Smooth muscle cell (in vitro differentiated cells): Measurements from ENCODE around the gene CGNL1. TPM values are rescaled to one million over a fixed set of nuclear protein-coding genes. Genes with fewer than 3 reads are reported as not detected.

ENCODE experiments used
- DNase-seq: peaks from one replicate; lab custom pipeline; 2025; ENCODE audit not compliant: unreplicated experiment; lab: John Stamatoyannopoulos, UW
- H2AFZ ChIP-seq: fragments of 200-600 bp; sonication (generic); 2 replicates; pipeline ENCODE4 v1.6.0; 2016; ENCODE audit warnings: antibody characterized with exemption, low read depth, mild to moderate bottlenecking
- H3F3A ChIP-seq: fragments of 200-600 bp; sonication (generic); 2 replicates; pipeline ENCODE4 v1.6.0; 2017; ENCODE audit warnings: antibody characterized with exemption, low read depth
- H3K27ac ChIP-seq: fragments of 200-600 bp; sonication (generic); 2 replicates; pipeline ENCODE4 v1.5.1; 2016; ENCODE audit warnings: low read depth, mild to moderate bottlenecking
- H3K27me3 ChIP-seq: fragments of 200-600 bp; sonication (generic); 2 replicates; pipeline ENCODE4 v1.6.1; 2016; ENCODE audit warnings: low read depth, mild to moderate bottlenecking
- H3K36me3 ChIP-seq: fragments of 200-600 bp; sonication (generic); 2 replicates; pipeline ENCODE4 v1.5.1; 2016; ENCODE audit warnings: low read depth
- H3K4me1 ChIP-seq: fragments of 200-600 bp; sonication (generic); 2 replicates; pipeline ENCODE4 v1.5.1; 2016; ENCODE audit warnings: low read depth
- H3K4me2 ChIP-seq: fragments of 200-600 bp; sonication (generic); 2 replicates; pipeline ENCODE4 v1.6.0; 2016; ENCODE audit warnings: mild to moderate bottlenecking
- H3K4me3 ChIP-seq: fragments of 200-600 bp; sonication (generic); 2 replicates; pipeline ENCODE4 v1.5.1; 2016; ENCODE audit warnings: mild to moderate bottlenecking
- H3K79me2 ChIP-seq: fragments of 200-600 bp; sonication (generic); 2 replicates; pipeline ENCODE4 v1.6.0; 2016; ENCODE audit warnings: low read depth, mild to moderate bottlenecking
- H3K9ac ChIP-seq: fragments of 200-600 bp; sonication (generic); 2 replicates; pipeline ENCODE4 v1.6.0; 2016; ENCODE audit warnings: low read depth
- H3K9me3 ChIP-seq: fragments of 200-600 bp; sonication (generic); replicated peaks from 2 replicates; pipeline ENCODE4 v1.5.1; 2016; ENCODE audit warnings: low read depth
- H4K20me1 ChIP-seq: fragments of 200-600 bp; sonication (generic); 2 replicates; pipeline ENCODE4 v1.6.0; 2016; ENCODE audit warnings: low read depth
- WGBS: methylation state at CpG from one replicate; pipeline ENCODE4 v1.1.7; 2016; ENCODE audit warnings: low lambda C conversion rate; 5-methylcytosine and 5-hydroxymethylcytosine counted together
- polyA plus RNA-seq: library from polyadenylated mRNA; unstranded; fragments of >200 nt; fragmentation: Nextera tagmentation; extraction: Ambion mirVana; gene quantifications from 2 replicates; pipeline ENCODE4 v1.2.1, GENCODE V29; 2016
- total RNA-seq: library from RNA; depleted of rRNA; stranded (reverse); fragments of >200 nt; gene quantifications from 2 replicates; pipeline ENCODE4 v1.2.3, GENCODE V29; 2014
- TF ChIP-seq, protein P1 (sequence below): fragments of 200-600 bp; sonication (generic); IDR thresholded peaks from 2 replicates; pipeline ENCODE4 v1.5.1; 2017; ENCODE audit warnings: borderline replicate concordance, mild to moderate bottlenecking, antibody characterized with exemption; ENCODE audit not compliant: insufficient read depth, poor library complexity, severe bottlenecking

CGNL1 gene
- total and polyA plus RNA-seq, 2 experiments from 2014 or later = 4.2 to 9.5 TPM

GRCh38 chr15:57548351-57548750 is 172.0 kb downstream of the CGNL1 start:
- Histone ChIP-seq H3K27ac (no peak overlapping the region), H3K27me3 (no peaks in the 10 kb centered on the region), H3K36me3 (no peaks in the 10 kb centered on the region), H3K9me3 (no peaks in the 10 kb centered on the region), H3K4me2 (no peak overlapping the region), H4K20me1 (no peaks in the 10 kb centered on the region), H3K9ac (no peak overlapping the region), H2AFZ (no peak overlapping the region), H3F3A (no peaks in the 10 kb centered on the region), H3K4me3 (no peak overlapping the region), H3K4me1 (peaks cover 13% of the 10 kb centered on the region), H3K79me2 (no peaks in the 10 kb centered on the region)
- no peak for DNase-seq
- TF ChIP-seq, protein P1, sequence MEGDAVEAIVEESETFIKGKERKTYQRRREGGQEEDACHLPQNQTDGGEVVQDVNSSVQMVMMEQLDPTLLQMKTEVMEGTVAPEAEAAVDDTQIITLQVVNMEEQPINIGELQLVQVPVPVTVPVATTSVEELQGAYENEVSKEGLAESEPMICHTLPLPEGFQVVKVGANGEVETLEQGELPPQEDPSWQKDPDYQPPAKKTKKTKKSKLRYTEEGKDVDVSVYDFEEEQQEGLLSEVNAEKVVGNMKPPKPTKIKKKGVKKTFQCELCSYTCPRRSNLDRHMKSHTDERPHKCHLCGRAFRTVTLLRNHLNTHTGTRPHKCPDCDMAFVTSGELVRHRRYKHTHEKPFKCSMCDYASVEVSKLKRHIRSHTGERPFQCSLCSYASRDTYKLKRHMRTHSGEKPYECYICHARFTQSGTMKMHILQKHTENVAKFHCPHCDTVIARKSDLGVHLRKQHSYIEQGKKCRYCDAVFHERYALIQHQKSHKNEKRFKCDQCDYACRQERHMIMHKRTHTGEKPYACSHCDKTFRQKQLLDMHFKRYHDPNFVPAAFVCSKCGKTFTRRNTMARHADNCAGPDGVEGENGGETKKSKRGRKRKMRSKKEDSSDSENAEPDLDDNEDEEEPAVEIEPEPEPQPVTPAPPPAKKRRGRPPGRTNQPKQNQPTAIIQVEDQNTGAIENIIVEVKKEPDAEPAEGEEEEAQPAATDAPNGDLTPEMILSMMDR = no peak
- WGBS = 84% methylated on average over 2 of the region's 2 CpGs

- Histone ChIP-seq H3K9me3 (no peaks in the 10 kb centered on the region), H3K4me1 (peaks cover 13% of the 10 kb centered on the region), H3K4me2 (no peak overlapping the region), H3K79me2 (no peaks in the 10 kb centered on the region), H3K27ac (no peak overlapping the region), H3F3A (no peaks in the 10 kb centered on the region), H3K27me3 (no peaks in the 10 kb centered on the region), H3K9ac (no peak overlapping the region), H2AFZ (no peak overlapping the region), H3K4me3 (no peak overlapping the region), H3K36me3 (no peaks in the 10 kb centered on the region), H4K20me1 (no peaks in the 10 kb centered on the region)
- DNase-seq = no peak
- TF ChIP-seq, protein P1 = no peak
- WGBS = 88% methylated on average over 5 of the region's 5 CpGs
These were observed 172.5 kb downstream of the CGNL1 start for GRCh38 chr15:57548835-57549234.

DNA sequence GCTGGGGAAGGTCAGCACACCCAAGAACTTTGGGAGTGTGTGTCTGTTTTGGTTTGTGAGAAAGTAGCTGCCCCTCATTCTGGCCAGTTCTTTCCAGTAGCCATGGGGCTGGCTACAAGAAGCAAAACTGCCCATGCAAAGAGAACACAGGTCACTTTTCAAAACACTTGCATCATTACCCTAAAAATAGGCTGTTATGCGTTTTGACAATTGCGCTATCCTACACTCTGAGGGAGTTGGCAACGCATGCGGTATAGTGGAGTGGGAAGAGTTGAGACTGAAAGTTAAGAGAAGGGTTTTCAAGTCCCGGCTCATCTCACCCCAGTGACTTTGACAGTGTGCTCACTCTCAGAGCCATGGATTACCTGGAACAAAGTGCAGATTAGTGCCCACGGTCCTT is 173.6 kb downstream of the CGNL1 start:
- H3K4me3 ChIP-seq = no peak overlapping the region
- DNase-seq = no peak
- no peak overlapping the region for H3K27ac ChIP-seq
- H2AFZ ChIP-seq = no peak overlapping the region
- no peaks in the 10 kb centered on the region for H3K36me3 ChIP-seq
- WGBS = 92% methylated on average over 6 of the region's 6 CpGs
- H3K9ac ChIP-seq = no peak overlapping the region
- no peaks in the 10 kb centered on the region for H3K27me3 ChIP-seq
- TF ChIP-seq, protein P1 = no peak
- H3F3A ChIP-seq = no peaks in the 10 kb centered on the region
- H3K79me2 ChIP-seq = no peaks in the 10 kb centered on the region
- no peaks in the 10 kb centered on the region for H3K9me3 ChIP-seq
- no peak overlapping the region for H3K4me2 ChIP-seq
- no peaks in the 10 kb centered on the region for H4K20me1 ChIP-seq
- peaks cover 21% of the 10 kb centered on the region for H3K4me1 ChIP-seq

DNA sequence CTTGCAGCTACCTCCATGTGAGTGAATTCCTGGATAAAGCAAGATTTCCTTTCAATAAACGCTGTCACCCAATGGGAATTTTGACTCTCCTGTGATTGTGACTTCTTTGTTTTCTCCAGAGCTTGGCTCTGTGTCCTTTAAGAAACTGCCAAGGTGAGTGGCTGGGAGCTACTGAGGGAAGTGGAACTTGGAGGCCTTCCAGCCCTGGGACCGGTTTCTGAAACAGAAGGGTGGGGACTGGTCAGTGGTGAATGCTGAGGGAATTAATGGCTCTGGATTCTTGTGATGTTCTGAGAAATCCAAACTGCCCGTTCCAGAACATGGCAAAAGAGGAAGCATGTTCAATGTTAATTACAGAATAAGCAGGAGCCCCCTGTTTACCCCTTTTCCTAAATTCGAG is 174.3 kb downstream of the CGNL1 start:
- H3K27ac ChIP-seq = no peak overlapping the region
- H3K9me3 ChIP-seq = no peaks in the 10 kb centered on the region

More for the DNA sequence above, 174.3 kb downstream of the CGNL1 start:
- H3K9ac ChIP-seq = no peak overlapping the region
- DNase-seq = no peak
- no peak overlapping the region for H3K4me3 ChIP-seq
- peaks cover 28% of the 10 kb centered on the region for H3K4me1 ChIP-seq
- H3K36me3 ChIP-seq = no peaks in the 10 kb centered on the region
- WGBS = 91% methylated on average over 4 of the region's 4 CpGs
- H3K79me2 ChIP-seq = no peaks in the 10 kb centered on the region
- no peak overlapping the region for H3K4me2 ChIP-seq
- H3K27me3 ChIP-seq = no peaks in the 10 kb centered on the region
- peaks cover 3% of the 10 kb centered on the region for H3F3A ChIP-seq
- no peaks in the 10 kb centered on the region for H4K20me1 ChIP-seq
- no peak overlapping the region for H2AFZ ChIP-seq
- TF ChIP-seq, protein P1 = no peak
